HCT116 (cell line): Measurements from ENCODE around the gene OR8G5. TPM values are rescaled to one million over a fixed set of nuclear protein-coding genes. Genes with fewer than 3 reads are reported as not detected.

Experiments used
- ATAC-seq: fragments of 200-7000 bp; cut with Tn5 transposase; 2 replicates; pipeline ENCODE4 v1.9.1; 2020; ENCODE audit warnings: mild to moderate bottlenecking, moderate library complexity
- BruUV-seq: library from RNA; stranded (reverse); fragments of 400-500 nt; replicated peaks from 2 replicates; lab custom pipeline; 2021; lab: Mats Ljungman, UMichigan
- CTCF ChIA-PET: fragments of 300-600 bp; sonication (Branson Sonifier 250); formaldehyde crosslinking; loops from one replicate; lab custom pipeline; 2021; ENCODE audit warnings: antibody characterized with exemption; lab: Charles Lee
- POLR2A ChIA-PET: fragments of 300-600, 350-600 bp; sonication (Branson Sonifier 250); formaldehyde crosslinking; loops from one replicate; lab custom pipeline; 2021; ENCODE audit warnings: antibody characterized with exemption; lab: Charles Lee
- RAD21 ChIA-PET, 2 experiments: fragments of 300-600 bp; sonication (Branson Sonifier 250); formaldehyde crosslinking; loops; one replicate each; lab custom pipeline; 2023; ENCODE audit warnings: low total read pairs in 2 of 2; ENCODE audit not compliant: uncharacterized antibody in 2 of 2, unreplicated experiment in 2 of 2, low non-redundant PET in 1 of 2; lab: Charles Lee
- DNase-seq: peaks from one replicate; pipeline ENCODE4 v3.0.0-alpha.2; 2010; ENCODE audit warnings: low read depth, low spot score
- H2AFZ ChIP-seq: fragments of 200-600 bp; shearing (Covaris generic), sonication (generic); 2 replicates; pipeline ENCODE4 v1.6.1; 2017; ENCODE audit warnings: low read depth, mixed run types, mixed read lengths, antibody characterized with exemption, low read length; ENCODE audit not compliant: poor library complexity, severe bottlenecking
- H3K27ac ChIP-seq: 2 replicates; pipeline ENCODE4 v1.5.1; 2012; ENCODE audit warnings: low read depth, low read length
- H3K27me3 ChIP-seq: fragments of 200-600 bp; sonication (generic); 2 replicates; pipeline ENCODE4 v1.6.1; 2016; ENCODE audit warnings: mixed run types, low read length, mixed read lengths; ENCODE audit not compliant: insufficient read depth
- H3K36me3 ChIP-seq, 2 experiments: fragments of 200-500 bp in 1 of 2; fragments of 200-600 bp in 1 of 2; sonication (Bioruptor generic) in 1 of 2; sonication (generic) in 1 of 2; 2 replicates each; pipeline versions ENCODE4 v1.5.1 to v1.6.1; 2014 to 2016; ENCODE audit warnings: low read length in 2 of 2, inconsistent platforms in 1 of 2, mixed read lengths in 1 of 2, mixed run types in 1 of 2; ENCODE audit not compliant: insufficient read depth in 2 of 2, control insufficient read depth in 1 of 2
- H3K4me1 ChIP-seq, 2 experiments: fragments of 200-600 bp in 1 of 2; sonication (generic) in 1 of 2; 2 replicates each; pipeline versions ENCODE4 v1.5.1 to v1.6.1; 2012 to 2017; ENCODE audit warnings: low read length in 2 of 2, inconsistent platforms in 1 of 2, mild to moderate bottlenecking in 1 of 2, mixed read lengths in 1 of 2, mixed run types in 1 of 2, moderate library complexity in 1 of 2; ENCODE audit not compliant: insufficient read depth in 2 of 2, control insufficient read depth in 1 of 2
- H3K4me2 ChIP-seq: fragments of 200-600 bp; sonication (generic); 2 replicates; pipeline ENCODE4 v1.6.1; 2017; ENCODE audit warnings: mixed run types, low read length, mixed read lengths
- H3K4me3 ChIP-seq, 2 experiments: fragments of 200-600 bp in 1 of 2; sonication (generic) in 1 of 2; replicated peaks in 1 of 2; 2 replicates each; pipeline ENCODE4 v1.5.1; 2011 to 2016; ENCODE audit warnings: low read length in 2 of 2, control low read depth in 1 of 2, low read depth in 1 of 2, mild to moderate bottlenecking in 1 of 2, mixed read lengths in 1 of 2, mixed run types in 1 of 2
- H3K79me2 ChIP-seq: fragments of 200-600 bp; sonication (generic); 2 replicates; pipeline ENCODE4 v1.6.1; 2017; ENCODE audit warnings: mild to moderate bottlenecking, mixed run types, low read length, moderate library complexity, mixed read lengths; ENCODE audit not compliant: insufficient read depth
- H3K9ac ChIP-seq: fragments of 200-600 bp; sonication (generic); 2 replicates; pipeline ENCODE4 v1.6.1; 2016; ENCODE audit warnings: low read length, mixed read lengths
- H3K9me2 ChIP-seq: fragments of 200-600 bp; sonication (generic), shearing (Covaris generic); 2 replicates; pipeline ENCODE4 v1.6.1; 2017; ENCODE audit warnings: mixed run types, mild to moderate bottlenecking, moderate library complexity; ENCODE audit not compliant: insufficient read depth
- H3K9me3 ChIP-seq, 2 experiments: fragments of 200-500 bp in 1 of 2; fragments of 200-600 bp in 1 of 2; sonication (Bioruptor generic) in 1 of 2; sonication (generic) in 1 of 2; 2 replicates each; pipeline ENCODE4 v1.6.1; 2014 to 2017; ENCODE audit warnings: low read length in 2 of 2, mixed read lengths in 2 of 2, inconsistent platforms in 1 of 2, low read depth in 1 of 2, mild to moderate bottlenecking in 1 of 2, mixed run types in 1 of 2, moderate library complexity in 1 of 2; ENCODE audit not compliant: control insufficient read depth in 1 of 2, insufficient read depth in 1 of 2
- H4K20me1 ChIP-seq: fragments of 200-600 bp; sonication (generic), shearing (Covaris generic); 2 replicates; pipeline ENCODE4 v1.6.1; 2017; ENCODE audit warnings: mixed run types, mild to moderate bottlenecking, moderate library complexity; ENCODE audit not compliant: insufficient read depth
- EGR1 ChIP-seq: IDR thresholded peaks from 2 replicates; pipeline ENCODE4 v1.6.1; 2012; ENCODE audit warnings: low read depth
- POLR2A ChIP-seq: IDR thresholded peaks from 2 replicates; pipeline ENCODE4 v1.7.0; 2011; ENCODE audit warnings: borderline replicate concordance; ENCODE audit not compliant: insufficient read depth, insufficient read length; ENCODE audit errors: extremely low read depth
- POLR2AphosphoS5 ChIP-seq: IDR thresholded peaks from 2 replicates; pipeline ENCODE4 v1.6.1; 2011; ENCODE audit warnings: mild to moderate bottlenecking, low read depth, low read length, moderate library complexity
- SP1 ChIP-seq: IDR thresholded peaks from 2 replicates; pipeline ENCODE4 v1.6.1; 2012; ENCODE audit warnings: low read depth
- ZNF274 ChIP-seq: fragments of 200-500 bp; sonication (Bioruptor generic); IDR thresholded peaks from 2 replicates; pipeline ENCODE4 v1.6.1; 2014; ENCODE audit warnings: mild to moderate bottlenecking, low read depth, low read length, inconsistent platforms
- intact Hi-C: fragments of 100-400 bp; cut with micrococcal nuclease; formaldehyde crosslinking; loops from 2 replicates; pipeline ENCODE4 v1.10.0; 2022
- total RNA-seq: library from RNA; stranded (reverse); gene quantifications from one replicate; pipeline ENCODE4 v1.2.1, GENCODE V29; 2021; ENCODE audit not compliant: unreplicated experiment
- TF ChIP-seq, protein P1 (sequence below): IDR thresholded peaks from 2 replicates; pipeline ENCODE4 v1.6.1; 2011; ENCODE audit warnings: mild to moderate bottlenecking, low read length, moderate library complexity; ENCODE audit not compliant: insufficient replicate concordance; ENCODE audit errors: extremely low read depth
- TF ChIP-seq, protein P2 (sequence below): IDR thresholded peaks from 2 replicates; pipeline ENCODE4 v1.6.1; 2012; ENCODE audit warnings: low read depth

OR8G5 gene
- total RNA-seq, 1 experiment from 2014 or later, result not detected

DNA sequence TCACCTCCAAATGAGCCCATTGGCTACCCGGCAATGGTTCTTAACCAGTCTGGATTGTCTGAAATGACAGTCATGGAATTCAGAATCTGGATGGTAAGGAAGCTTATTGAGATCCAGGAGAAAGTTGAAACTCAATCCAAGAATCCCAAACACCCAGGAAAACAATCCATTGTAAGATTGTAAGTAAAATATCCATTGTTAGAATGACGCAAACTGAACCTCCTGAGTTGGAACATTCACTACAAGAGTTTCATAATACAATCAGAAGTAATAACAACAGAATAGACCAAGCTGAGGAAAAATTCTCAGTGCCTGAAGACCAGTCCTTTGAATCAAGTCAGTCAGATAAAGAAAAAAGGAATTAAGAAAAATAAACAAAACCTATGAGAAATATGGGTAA, 22.1 kb downstream of the OR8G5 start:
- Histone ChIP-seq H3K27me3 (no peaks in the 10 kb centered on the region), H3K9me2 (no peaks in the 10 kb centered on the region), H3K4me1 (no peaks in the 10 kb centered on the region), H3K36me3 (no peaks in the 10 kb centered on the region), H4K20me1 (no peaks in the 10 kb centered on the region), H3K9me3 (no peaks in the 10 kb centered on the region), H3K4me2 (no peak overlapping the region), H3K9ac (no peak overlapping the region), H3K27ac (no peak overlapping the region), H2AFZ (no peak overlapping the region), H3K4me3 (no peak overlapping the region), H3K79me2 (no peaks in the 10 kb centered on the region)
- CTCF ChIA-PET, result interaction anchor here (1.0 to 2.0 kb wide), 2 partner anchors 207 to 208 kb away, joined by 5 to 11 read pairs; no protein-coding TSS in a partner anchor
- RAD21 ChIA-PET, result no interaction called here
- TF ChIP-seq, protein P1, sequence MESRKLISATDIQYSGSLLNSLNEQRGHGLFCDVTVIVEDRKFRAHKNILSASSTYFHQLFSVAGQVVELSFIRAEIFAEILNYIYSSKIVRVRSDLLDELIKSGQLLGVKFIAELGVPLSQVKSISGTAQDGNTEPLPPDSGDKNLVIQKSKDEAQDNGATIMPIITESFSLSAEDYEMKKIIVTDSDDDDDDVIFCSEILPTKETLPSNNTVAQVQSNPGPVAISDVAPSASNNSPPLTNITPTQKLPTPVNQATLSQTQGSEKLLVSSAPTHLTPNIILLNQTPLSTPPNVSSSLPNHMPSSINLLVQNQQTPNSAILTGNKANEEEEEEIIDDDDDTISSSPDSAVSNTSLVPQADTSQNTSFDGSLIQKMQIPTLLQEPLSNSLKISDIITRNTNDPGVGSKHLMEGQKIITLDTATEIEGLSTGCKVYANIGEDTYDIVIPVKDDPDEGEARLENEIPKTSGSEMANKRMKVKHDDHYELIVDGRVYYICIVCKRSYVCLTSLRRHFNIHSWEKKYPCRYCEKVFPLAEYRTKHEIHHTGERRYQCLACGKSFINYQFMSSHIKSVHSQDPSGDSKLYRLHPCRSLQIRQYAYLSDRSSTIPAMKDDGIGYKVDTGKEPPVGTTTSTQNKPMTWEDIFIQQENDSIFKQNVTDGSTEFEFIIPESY, result no peak
- TF ChIP-seq EGR1 (no peak), SP1 (no peak), ZNF274 (no peak), POLR2A (no peak), POLR2AphosphoS5 (no peak)
- TF ChIP-seq, protein P2, sequence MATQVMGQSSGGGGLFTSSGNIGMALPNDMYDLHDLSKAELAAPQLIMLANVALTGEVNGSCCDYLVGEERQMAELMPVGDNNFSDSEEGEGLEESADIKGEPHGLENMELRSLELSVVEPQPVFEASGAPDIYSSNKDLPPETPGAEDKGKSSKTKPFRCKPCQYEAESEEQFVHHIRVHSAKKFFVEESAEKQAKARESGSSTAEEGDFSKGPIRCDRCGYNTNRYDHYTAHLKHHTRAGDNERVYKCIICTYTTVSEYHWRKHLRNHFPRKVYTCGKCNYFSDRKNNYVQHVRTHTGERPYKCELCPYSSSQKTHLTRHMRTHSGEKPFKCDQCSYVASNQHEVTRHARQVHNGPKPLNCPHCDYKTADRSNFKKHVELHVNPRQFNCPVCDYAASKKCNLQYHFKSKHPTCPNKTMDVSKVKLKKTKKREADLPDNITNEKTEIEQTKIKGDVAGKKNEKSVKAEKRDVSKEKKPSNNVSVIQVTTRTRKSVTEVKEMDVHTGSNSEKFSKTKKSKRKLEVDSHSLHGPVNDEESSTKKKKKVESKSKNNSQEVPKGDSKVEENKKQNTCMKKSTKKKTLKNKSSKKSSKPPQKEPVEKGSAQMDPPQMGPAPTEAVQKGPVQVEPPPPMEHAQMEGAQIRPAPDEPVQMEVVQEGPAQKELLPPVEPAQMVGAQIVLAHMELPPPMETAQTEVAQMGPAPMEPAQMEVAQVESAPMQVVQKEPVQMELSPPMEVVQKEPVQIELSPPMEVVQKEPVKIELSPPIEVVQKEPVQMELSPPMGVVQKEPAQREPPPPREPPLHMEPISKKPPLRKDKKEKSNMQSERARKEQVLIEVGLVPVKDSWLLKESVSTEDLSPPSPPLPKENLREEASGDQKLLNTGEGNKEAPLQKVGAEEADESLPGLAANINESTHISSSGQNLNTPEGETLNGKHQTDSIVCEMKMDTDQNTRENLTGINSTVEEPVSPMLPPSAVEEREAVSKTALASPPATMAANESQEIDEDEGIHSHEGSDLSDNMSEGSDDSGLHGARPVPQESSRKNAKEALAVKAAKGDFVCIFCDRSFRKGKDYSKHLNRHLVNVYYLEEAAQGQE, result no peak
- intact Hi-C loops, result no loop called here
- POLR2A ChIA-PET, result no interaction called here
- ATAC-seq (no peak), DNase-seq (no peak)
- no TSS peak for BruUV-seq
